DMS79 treated with DMSO at 0.1 percent for 48 hours (cell line): ENCODE results near the gene CHRM5.

Experiments
- DNase-seq: peaks from one replicate; lab custom pipeline; 2025; lab: John Stamatoyannopoulos, UW

The CHRM5 gene

GRCh38 chr15:33968224-33968623, at the start of gene CHRM5:
TSS of gene CHRM5 (plus strand) at chr15:33968497. CDS start at chr15:34062718, 94,221 bp downstream.
- no peak for DNase-seq

GRCh38 chr15:33923446-33923845, 44.9 kb upstream of the CHRM5 start:
- no peak for DNase-seq

- DNase-seq = no peak
These were observed 42.0 kb upstream of the CHRM5 start for GRCh38 chr15:33926260-33926659.

- no peak for DNase-seq
These were observed 35.6 kb upstream of the CHRM5 start for GRCh38 chr15:33932734-33933133.

GRCh38 chr15:33934396-33934795, 33.9 kb upstream of the CHRM5 start:
- DNase-seq = peak; percentile 36

- DNase-seq = no peak
These were observed 33.4 kb upstream of the CHRM5 start for GRCh38 chr15:33934921-33935320.

GRCh38 chr15:33941279-33942063, 26.8 kb upstream of the CHRM5 start:
- DNase-seq = peak; percentile 57

GRCh38 chr15:33946152-33946551, 22.1 kb upstream of the CHRM5 start:
- no peak for DNase-seq

GRCh38 chr15:33955945-33956344, 12.4 kb upstream of the CHRM5 start:
- no peak for DNase-seq

GRCh38 chr15:33956397-33956796, 11.9 kb upstream of the CHRM5 start:
- DNase-seq = no peak

- DNase-seq = no peak
These were observed 8.3 kb upstream of the CHRM5 start for GRCh38 chr15:33959844-33960548.

- DNase-seq = no peak
These were observed 7.8 kb upstream of the CHRM5 start for GRCh38 chr15:33960549-33960935.

- peak; percentile 8 for DNase-seq
These were observed 4.2 kb upstream of the CHRM5 start for GRCh38 chr15:33963831-33964664.

- no peak for DNase-seq
These were observed 3.6 kb upstream of the CHRM5 start for GRCh38 chr15:33964665-33965040.

GRCh38 chr15:33968821-33969220, 524 bp downstream of the CHRM5 start:
- DNase-seq = no peak

- DNase-seq = no peak
These were observed 3.5 kb downstream of the CHRM5 start for GRCh38 chr15:33971811-33972210.

- no peak for DNase-seq
These were observed 6.8 kb downstream of the CHRM5 start for GRCh38 chr15:33975022-33975565.

GRCh38 chr15:33980159-33980558, 11.9 kb downstream of the CHRM5 start:
- DNase-seq = no peak

- no peak for DNase-seq
These were observed 14.2 kb downstream of the CHRM5 start for GRCh38 chr15:33982516-33982915.

- no peak for DNase-seq
These were observed 17.0 kb downstream of the CHRM5 start for GRCh38 chr15:33985287-33985686.

GRCh38 chr15:33985751-33986150, 17.5 kb downstream of the CHRM5 start:
- no peak for DNase-seq

GRCh38 chr15:33987444-33987843, 19.1 kb downstream of the CHRM5 start:
- no peak for DNase-seq
